H1 (cell line): ENCODE results near the gene NEDD4. TPM values are rescaled to one million over a fixed set of nuclear protein-coding genes. Genes with fewer than 3 reads are reported as not detected.

ENCODE experiments used
- CTCF ChIA-PET: fragments of 300-600 bp; sonication (Branson Sonifier 250); formaldehyde crosslinking; loops from one replicate; lab custom pipeline; 2021; ENCODE audit not compliant: partially characterized antibody; lab: Charles Lee
- POLR2A ChIA-PET: fragments of 300-600 bp; sonication (Branson Sonifier 250); formaldehyde crosslinking; loops from one replicate; lab custom pipeline; 2021; ENCODE audit warnings: inconsistent platforms; ENCODE audit not compliant: partially characterized antibody; lab: Charles Lee
- DNase-seq, 2 experiments: peaks; one replicate each; pipeline versions ENCODE4 v3.0.0 to v3.0.0-alpha.2; 2010 to 2022; ENCODE audit warnings: low spot score in 2 of 2, low read depth in 1 of 2, mixed read lengths in 1 of 2
- FAIRE-seq: peaks from 2 replicates; lab custom pipeline; 2011; peaks lifted over from hg19 to GRCh38; lab: Jason Lieb, UNC
- H2AFZ ChIP-seq: 2 replicates; pipeline ENCODE4 v1.8.1; 2012; ENCODE audit warnings: low read length, inconsistent platforms
- H2AK5ac ChIP-seq: 2 replicates; pipeline ENCODE4 v1.6.1; 2013; ENCODE audit warnings: low read depth, low read length
- H2BK120ac ChIP-seq: replicated peaks from 2 replicates; pipeline ENCODE3; 2013; ENCODE audit warnings: low read depth, low read length, inconsistent platforms
- H2BK12ac ChIP-seq: 2 replicates; pipeline ENCODE4 v1.6.1; 2013; ENCODE audit warnings: low read depth, low read length
- H2BK15ac ChIP-seq: 2 replicates; pipeline ENCODE4 v1.6.1; 2013; ENCODE audit warnings: low read length
- H2BK20ac ChIP-seq: 2 replicates; pipeline ENCODE4 v1.6.1; 2013; ENCODE audit warnings: low read length
- H2BK5ac ChIP-seq: 2 replicates; pipeline ENCODE4 v1.6.1; 2013; ENCODE audit warnings: low read depth, low read length
- H3K14ac ChIP-seq: 2 replicates; pipeline ENCODE4 v1.6.1; 2013; ENCODE audit warnings: inconsistent platforms; ENCODE audit not compliant: insufficient read length
- H3K18ac ChIP-seq: 2 replicates; pipeline ENCODE4 v1.6.1; 2013; ENCODE audit warnings: low read length; ENCODE audit errors: extremely low read depth
- H3K23ac ChIP-seq: 2 replicates; pipeline ENCODE4 v1.6.1; 2013; ENCODE audit warnings: inconsistent platforms; ENCODE audit not compliant: insufficient read length
- H3K23me2 ChIP-seq: 2 replicates; pipeline ENCODE4 v1.6.1; 2013; ENCODE audit warnings: low read depth, low read length
- H3K27ac ChIP-seq: 2 replicates; pipeline ENCODE4 v1.6.1; 2011; ENCODE audit warnings: low read depth, low read length, inconsistent platforms
- H3K27me3 ChIP-seq, 4 experiments: replicated peaks in 1 of 4; 1 replicate in 1 of 4; 2 replicates in 3 of 4; pipeline versions ENCODE4 v1.6.1 to v1.8.1; 2011 to 2013; ENCODE audit warnings: low read length in 3 of 4, mild to moderate bottlenecking in 3 of 4, inconsistent platforms in 2 of 4, mixed read lengths in 2 of 4, moderate library complexity in 1 of 4; ENCODE audit not compliant: control insufficient read depth in 3 of 4, insufficient read depth in 3 of 4; ENCODE audit errors: extremely low read depth in 1 of 4
- H3K36me3 ChIP-seq, 4 experiments: 2 replicates each; pipeline versions ENCODE4 v1.6.1 to v1.8.1; 2011 to 2013; ENCODE audit warnings: mild to moderate bottlenecking in 4 of 4, low read length in 3 of 4, moderate library complexity in 2 of 4, control low read depth in 1 of 4, inconsistent platforms in 1 of 4; ENCODE audit not compliant: insufficient read depth in 4 of 4, control insufficient read depth in 2 of 4
- H3K4ac ChIP-seq: replicated peaks from 2 replicates; pipeline ENCODE3; 2013; ENCODE audit warnings: low read length, low read depth, mixed read lengths, inconsistent platforms; ENCODE audit not compliant: insufficient read length
- H3K4me1 ChIP-seq, 4 experiments: replicated peaks in 1 of 4; 1 replicate in 1 of 4; 2 replicates in 3 of 4; pipeline versions ENCODE4 v1.6.1 to v1.8.1; 2011 to 2013; ENCODE audit warnings: low read length in 3 of 4, inconsistent platforms in 2 of 4, mixed read lengths in 1 of 4; ENCODE audit not compliant: insufficient read depth in 4 of 4, control insufficient read depth in 3 of 4
- H3K4me2 ChIP-seq, 2 experiments: 2 replicates each; pipeline versions ENCODE4 v1.6.1 to v1.8.1; 2011 to 2013; ENCODE audit warnings: low read depth in 2 of 2, low read length in 2 of 2, control low read depth in 1 of 2, inconsistent platforms in 1 of 2, mild to moderate bottlenecking in 1 of 2; ENCODE audit not compliant: insufficient read depth in 1 of 2
- H3K4me3 ChIP-seq, 4 experiments: fragments of 200-600, 300-600 bp in 1 of 4; sonication (generic), shearing (Covaris generic), sonication (Bioruptor Twin) in 1 of 4; 2 replicates each; pipeline versions ENCODE4 v1.5.1 to v1.8.1; 2011 to 2016; ENCODE audit warnings: low read length in 4 of 4, low read depth in 3 of 4, control low read depth in 2 of 4, inconsistent platforms in 2 of 4, mild to moderate bottlenecking in 2 of 4, mixed read lengths in 1 of 4, moderate library complexity in 1 of 4; ENCODE audit not compliant: insufficient read depth in 2 of 4; ENCODE audit errors: extremely low read depth in 1 of 4
- H3K56ac ChIP-seq: replicated peaks from 2 replicates; pipeline ENCODE3; 2013; ENCODE audit warnings: low read depth, mild to moderate bottlenecking, mixed read lengths, low read length, inconsistent platforms; ENCODE audit not compliant: insufficient read length
- H3K79me1 ChIP-seq: 2 replicates; pipeline ENCODE4 v1.6.1; 2013; ENCODE audit warnings: low read depth, low read length, control low read depth
- H3K79me2 ChIP-seq, 2 experiments: 2 replicates each; pipeline versions ENCODE4 v1.6.1 to v1.8.1; 2012 to 2013; ENCODE audit warnings: low read length in 2 of 2, mild to moderate bottlenecking in 2 of 2, inconsistent platforms in 1 of 2; ENCODE audit not compliant: insufficient read depth in 2 of 2, control insufficient read depth in 1 of 2
- H3K9ac ChIP-seq, 4 experiments: replicated peaks in 1 of 4; 1 replicate in 1 of 4; 2 replicates in 3 of 4; pipeline versions ENCODE4 v1.6.1 to v1.8.1; 2011 to 2013; ENCODE audit warnings: low read depth in 3 of 4, low read length in 3 of 4, control low read depth in 2 of 4, mild to moderate bottlenecking in 2 of 4, moderate library complexity in 2 of 4, inconsistent platforms in 1 of 4; ENCODE audit errors: extremely low read depth in 1 of 4
- H3K9me3 ChIP-seq, 2 experiments: 2 replicates each; pipeline versions ENCODE4 v1.6.1 to v1.8.1; 2012 to 2013; ENCODE audit warnings: mild to moderate bottlenecking in 2 of 2, moderate library complexity in 2 of 2, control low read depth in 1 of 2, inconsistent platforms in 1 of 2, low read depth in 1 of 2, low read length in 1 of 2, mixed read lengths in 1 of 2; ENCODE audit not compliant: insufficient read depth in 2 of 2
- H4K20me1 ChIP-seq, 2 experiments: replicated peaks in 1 of 2; 2 replicates each; pipeline versions ENCODE3 to v1.8.1; 2011 to 2013; ENCODE audit warnings: inconsistent platforms in 2 of 2, low read length in 2 of 2, mild to moderate bottlenecking in 1 of 2; ENCODE audit not compliant: insufficient read depth in 2 of 2, control insufficient read depth in 1 of 2
- H4K5ac ChIP-seq: 2 replicates; pipeline ENCODE4 v1.6.1; 2013; ENCODE audit warnings: low read length, low read depth, mixed read lengths, inconsistent platforms; ENCODE audit not compliant: insufficient read length
- H4K8ac ChIP-seq: 2 replicates; pipeline ENCODE4 v1.8.0; 2013; ENCODE audit warnings: mild to moderate bottlenecking, moderate library complexity, low read length, inconsistent platforms; ENCODE audit not compliant: insufficient read depth; ENCODE audit errors: extremely low read depth
- H4K91ac ChIP-seq: replicated peaks from 2 replicates; pipeline ENCODE3; 2013; ENCODE audit warnings: low read length, mixed read lengths, inconsistent platforms; ENCODE audit not compliant: insufficient read length
- BACH1 ChIP-seq: IDR thresholded peaks from 2 replicates; pipeline ENCODE4 v1.6.1; 2012; ENCODE audit warnings: low read length, improper control_type of control experiment
- CBX5 ChIP-seq: fragments of 300-800, 300-1000 bp; sonication (generic); IDR thresholded peaks from 2 replicates; pipeline ENCODE4 v1.7.1; 2016; ENCODE audit warnings: antibody characterized with exemption, low read length, low read depth
- CBX8 ChIP-seq: fragments of 300-800, 300-1000 bp; sonication (generic); IDR thresholded peaks from 2 replicates; pipeline ENCODE4 v1.7.1; 2016; ENCODE audit warnings: low read depth, low read length, borderline replicate concordance
- RNF2 ChIP-seq: fragments of 200-900, 300-1000 bp; sonication (generic); IDR thresholded peaks from 2 replicates; pipeline ENCODE4 v1.7.1; 2016; ENCODE audit warnings: borderline replicate concordance, low read depth, mild to moderate bottlenecking, antibody characterized with exemption, low read length; ENCODE audit not compliant: poor library complexity, severe bottlenecking; ENCODE audit errors: missing control alignments
- SAP30 ChIP-seq: fragments of 300-600 bp; sonication (generic); IDR thresholded peaks from 2 replicates; pipeline ENCODE4 v1.7.1; 2012; ENCODE audit warnings: low read length, moderate library complexity, mild to moderate bottlenecking, inconsistent platforms; ENCODE audit not compliant: insufficient read depth, insufficient replicate concordance
- SIN3A ChIP-seq, 2 experiments: IDR thresholded peaks in 1 of 2; conservative IDR thresholded peaks in 1 of 2; 2 replicates each; pipeline ENCODE4 v1.6.1; 2011 to 2012; ENCODE audit warnings: low read length in 2 of 2, improper control_type of control experiment in 1 of 2, low read depth in 1 of 2, mild to moderate bottlenecking in 1 of 2
- SRF ChIP-seq: IDR thresholded peaks from 2 replicates; pipeline ENCODE4 v1.6.1; 2011; ENCODE audit warnings: mild to moderate bottlenecking, low read depth, low read length, moderate library complexity
- WGBS, 2 experiments: shearing (Covaris generic) in 1 of 2; methylation state at CpG; one replicate each; pipeline versions ENCODE4 v1.1.6 to v1.1.7; 2013 to 2015; ENCODE audit warnings: low lambda C conversion rate in 2 of 2, mixed read lengths in 2 of 2, inconsistent platforms in 1 of 2, low coverage in 1 of 2, missing lambda C conversion rate in 1 of 2; ENCODE audit not compliant: insufficient replicate concordance in 2 of 2, insufficient coverage in 1 of 2, insufficient read length in 1 of 2; ENCODE audit errors: extremely low coverage in 1 of 2, missing lambda C conversion rate in 1 of 2; 5-methylcytosine and 5-hydroxymethylcytosine counted together
- polyA plus RNA-seq, 7 experiments: library from polyadenylated mRNA; depleted of rRNA in 3 of 7; stranded (reverse) in 5 of 7; unstranded in 2 of 7; fragments of >200 nt in 5 of 7; fragments of 200-250 nt in 2 of 7; gene quantifications; 1 replicate in 5 of 7; 2 replicates in 1 of 7; 4 replicates in 1 of 7; pipeline versions ENCODE4 v1.2.1 to v1.2.3, GENCODE V29; 2011 to 2013; ENCODE audit warnings: missing spikeins in 2 of 7, mixed read lengths in 2 of 7
- total RNA-seq: library from RNA; stranded (reverse); fragmentation: NEBNext Ultra II Directional; extraction: Animal tissue kit (Norgen Biotek cat#: 25700); gene quantifications from 2 replicates; pipeline ENCODE4 v1.2.1, GENCODE V29; 2021

NEDD4 gene
- total and polyA plus RNA-seq, 2 of the 8 experiments (the other 6 are each of a cell fraction or from before 2014, with no cell fraction given) = 0.95 to 3.9 TPM

DNA sequence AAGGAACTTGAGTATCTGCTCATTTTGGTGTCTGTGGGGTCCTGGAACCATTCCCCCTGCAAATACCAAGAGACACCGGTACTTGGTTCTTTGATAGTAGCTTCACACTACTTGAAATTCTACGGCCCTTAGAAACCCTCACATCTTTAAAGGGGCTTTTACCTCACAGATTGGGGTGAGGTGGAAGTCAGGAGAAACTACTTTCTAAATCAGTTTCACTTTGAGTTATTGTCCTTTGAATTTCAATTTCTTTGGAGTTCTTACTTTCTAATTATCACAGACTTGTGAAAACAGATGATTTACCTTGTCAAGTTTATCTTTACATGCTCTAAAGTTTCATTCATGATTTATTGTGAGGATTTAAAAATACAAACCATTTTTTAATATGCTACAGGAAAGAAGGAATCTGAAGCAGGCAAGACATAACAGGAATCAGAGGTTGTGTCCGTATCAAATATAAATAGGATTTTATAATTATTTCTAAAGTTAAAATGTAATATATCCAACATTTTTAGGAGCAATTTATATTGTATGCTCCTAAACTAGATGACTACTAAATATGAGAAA is 98.9 kb downstream of the NEDD4 start:
- CTCF ChIA-PET = interaction anchor here (0.7 to 1.5 kb wide), 3 partner anchors 12 to 40 kb away, joined by 4 read pairs; no protein-coding TSS in a partner anchor
- H2AFZ ChIP-seq = no peak overlapping the region

More for the DNA sequence above, 98.9 kb downstream of the NEDD4 start:
- Histone ChIP-seq H3K4me2 (no peak overlapping the region), H2BK12ac (no peak overlapping the region), H3K14ac (no peak overlapping the region), H4K91ac (no peak overlapping the region), H3K4ac (no peak overlapping the region), H3K23me2 (no peaks in the 10 kb centered on the region), H2BK15ac (no peak overlapping the region), H3K27ac (no peak overlapping the region), H4K8ac (no peak overlapping the region), H4K20me1 (no peaks in the 10 kb centered on the region), H3K36me3 (no peaks in the 10 kb centered on the region), H3K18ac (no peak overlapping the region), H3K56ac (no peak overlapping the region), H3K79me1 (no peaks in the 10 kb centered on the region), H3K79me2 (no peaks in the 10 kb centered on the region), H2AK5ac (no peak overlapping the region), H2BK120ac (no peak overlapping the region), H2BK5ac (no peak overlapping the region), H3K9ac (no peak overlapping the region), H3K23ac (no peak overlapping the region), H3K4me1 (peaks cover 0 to 3% (median 0%) of the 10 kb centered on the region in 4 experiments; a peak in 2 of 7 replicates), H3K4me3 (no peak overlapping the region), H3K9me3 (no peaks in the 10 kb centered on the region), H2BK20ac (no peak overlapping the region), H4K5ac (no peak overlapping the region), H3K27me3 (no peaks in the 10 kb centered on the region)
- TF ChIP-seq SIN3A (conservative IDR thresholded peaks at IDR 0.05 in 1 of 2, IDR thresholded peaks at IDR 0.05 in 1 of 2; ENCODE audit: low read depth in 1 of 2, low read length in 2 of 2) (no peak), SAP30 (no peak), CBX5 (no peak), RNF2 (no peak), CBX8 (no peak), BACH1 (no peak), SRF (no peak)
- 89% methylated on average over 3 of the region's 3 CpGs; no CpG with 5 or more reads in 1 of the 2 experiments for WGBS, 2 experiments
- POLR2A ChIA-PET = no interaction called here
- no peak for DNase-seq
- FAIRE-seq = no peak
